ENCODE data around the gene CIAO2A. TPM values are rescaled to one million over a fixed set of nuclear protein-coding genes. Genes with fewer than 3 reads are reported as not detected.
"Not testable (repeated sequence)": the region's sequence is repeated elsewhere in the genome, so short reads cannot be mapped to it uniquely, and the experiment has no call there.

The CIAO2A gene
- polyA plus RNA-seq, 1 donor from 2014 or later = 218 TPM

DNA sequence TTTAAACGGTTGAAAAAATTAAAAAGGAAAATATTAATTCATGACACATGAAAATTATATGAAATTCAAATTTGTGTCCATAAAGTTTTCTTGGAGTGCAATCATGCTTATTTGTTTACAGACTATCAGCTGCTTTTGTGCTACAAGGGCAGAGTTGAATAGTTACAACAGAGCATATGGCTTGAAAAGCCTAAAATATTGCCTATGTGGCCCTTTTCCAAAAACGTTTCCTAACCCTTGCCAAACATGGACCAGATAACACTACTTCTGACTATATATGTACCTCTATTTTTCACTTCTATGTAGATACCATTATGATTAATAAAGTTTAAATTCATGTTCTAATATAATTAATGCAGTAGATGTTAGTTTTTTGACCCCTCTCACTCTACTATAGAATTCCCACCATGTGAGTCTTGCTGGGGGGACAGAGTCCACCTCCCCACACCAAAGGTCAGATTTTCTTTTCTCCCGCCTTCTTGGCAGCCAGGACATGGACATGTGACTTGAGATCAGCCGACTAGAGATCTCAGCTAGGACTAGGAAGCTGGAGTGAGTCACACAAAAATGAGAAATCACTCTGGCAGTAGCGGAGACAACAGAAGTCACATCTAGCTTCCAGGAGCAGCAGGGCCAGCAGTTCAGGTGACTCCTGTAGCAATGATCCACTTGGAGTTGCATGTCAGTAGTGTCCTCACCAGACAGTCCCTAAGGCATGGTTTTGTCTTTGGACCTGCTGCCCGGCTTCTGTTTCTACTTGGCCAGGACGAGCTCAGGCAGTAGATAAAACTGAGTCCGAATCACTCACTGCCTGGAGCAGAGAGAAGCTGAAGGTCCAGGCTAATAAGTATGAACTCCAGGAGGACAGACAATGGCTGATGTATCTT, 22.4 kb downstream of the CIAO2A start:
- H3K27ac Mint-ChIP-seq = peak overlapping the region in 2 of 3 donors; percentile 59 to 88
- H3K9me3 Mint-ChIP-seq = no peaks in the 10 kb centered on the region
- H3K4me3 Mint-ChIP-seq = no peak overlapping the region
- H3K36me3 Mint-ChIP-seq = peaks cover 6% of the 10 kb centered on the region
- no peaks in the 10 kb centered on the region for H3K27me3 Mint-ChIP-seq
- peaks cover 17 to 29% (median 24%) of the 10 kb centered on the region in 3 donors for H3K4me1 Mint-ChIP-seq

DNA sequence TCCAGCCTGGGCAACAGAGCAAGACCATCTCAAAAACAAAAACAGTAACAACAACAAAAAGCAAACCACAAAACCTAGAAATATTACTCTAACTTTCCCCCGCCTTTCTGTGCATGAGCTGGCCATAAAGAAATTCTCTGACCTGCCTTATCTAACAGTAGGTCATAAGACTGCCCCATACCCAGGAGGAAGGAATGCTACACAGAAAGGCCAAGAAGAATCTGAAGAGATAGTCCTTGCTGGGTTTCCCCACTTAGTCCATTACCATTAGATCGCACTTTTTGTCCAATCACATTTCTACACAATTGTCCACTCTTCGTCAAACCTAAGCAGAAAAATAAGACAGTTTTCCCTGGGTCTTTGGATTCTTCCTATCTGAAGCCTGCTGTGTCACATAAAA, 23.5 kb downstream of the CIAO2A start:
- no peaks in the 10 kb centered on the region for H3K9me3 Mint-ChIP-seq
- H3K27ac Mint-ChIP-seq = peak overlapping the region in 2 of 3 donors; percentile 47 to 87
- peak overlapping the region in 1 of 4 donors; percentile 81 for H3K4me3 Mint-ChIP-seq
- peaks cover 17 to 25% (median 21%) of the 10 kb centered on the region in 3 donors for H3K4me1 Mint-ChIP-seq
- H3K36me3 Mint-ChIP-seq = peaks cover 6% of the 10 kb centered on the region
- H3K27me3 Mint-ChIP-seq = no peaks in the 10 kb centered on the region

DNA sequence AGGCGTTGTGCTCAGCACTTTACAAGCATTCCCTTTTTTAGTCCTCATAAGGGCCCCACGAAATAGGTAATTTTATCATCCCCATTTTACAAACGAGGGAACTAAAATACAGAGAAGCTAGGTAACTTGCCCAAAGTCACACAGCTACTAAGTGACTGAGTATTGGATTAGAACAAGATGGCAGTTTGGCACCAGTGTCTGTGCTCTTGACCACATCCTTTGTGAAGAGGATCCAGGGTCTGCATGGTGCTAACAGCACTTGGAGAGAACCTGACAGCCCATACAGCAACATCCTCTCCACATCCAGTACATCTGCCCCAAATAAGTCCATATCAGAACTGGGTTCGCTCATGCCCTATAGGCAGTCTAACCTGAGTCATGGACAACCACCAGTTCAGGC, 25.5 kb downstream of the CIAO2A start:
- Mint-ChIP-seq H3K4me1 (peaks cover 17 to 20% (median 18%) of the 10 kb centered on the region in 3 donors), H3K9me3 (no peaks in the 10 kb centered on the region), H3K27me3 (no peaks in the 10 kb centered on the region), H3K27ac (no peak overlapping the region), H3K4me3 (no peak overlapping the region), H3K36me3 (peaks cover 6% of the 10 kb centered on the region)

DNA sequence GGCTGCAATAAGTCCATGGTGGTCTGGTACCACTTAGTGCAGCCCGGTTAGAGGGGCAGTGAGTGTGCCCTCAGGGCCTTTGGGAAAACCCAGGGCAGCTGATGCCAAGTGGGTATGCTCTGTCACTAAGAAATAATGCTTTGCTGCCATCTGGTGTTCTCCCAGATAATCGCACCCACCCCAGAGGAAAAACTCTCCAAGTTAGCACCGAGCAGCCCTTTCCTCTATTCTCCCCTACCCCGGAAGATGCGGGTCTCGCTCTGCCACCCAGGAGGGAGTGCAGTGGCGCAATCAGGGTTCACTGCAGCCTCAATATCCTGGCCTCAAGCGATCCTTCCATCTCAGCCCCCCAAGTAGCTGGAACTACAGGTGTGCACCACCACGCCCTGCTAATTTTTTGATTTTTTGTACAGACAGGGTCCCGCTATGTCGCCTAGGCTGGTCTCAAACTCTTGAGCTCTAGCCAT, 26.0 kb downstream of the CIAO2A start:
- Mint-ChIP-seq H3K4me3 (peak overlapping the region in 1 of 4 donors; percentile 77), H3K9me3 (no peaks in the 10 kb centered on the region), H3K4me1 (peaks cover 17 to 18% (median 17%) of the 10 kb centered on the region in 3 donors), H3K27me3 (no peaks in the 10 kb centered on the region), H3K27ac (peak overlapping the region in 1 of 3 donors; percentile 16), H3K36me3 (peaks cover 6% of the 10 kb centered on the region)

DNA sequence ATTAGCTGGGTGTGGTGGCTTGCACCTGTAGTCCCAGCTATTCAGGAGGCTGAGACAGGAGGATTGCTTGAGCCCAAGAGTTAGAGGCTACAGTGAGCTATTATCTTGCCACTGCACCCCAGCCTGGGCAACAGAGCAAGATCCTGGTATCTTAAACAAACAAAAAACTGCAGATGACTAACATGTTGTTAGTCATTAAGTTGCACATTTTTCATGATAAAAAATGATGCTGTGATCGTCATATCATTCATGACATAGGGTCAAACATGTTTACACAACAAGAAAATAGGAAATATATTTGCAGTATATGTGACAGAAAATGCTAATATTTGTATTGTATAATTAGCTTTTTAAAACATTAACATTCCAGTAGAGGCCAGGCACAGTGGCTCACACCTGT, 27.2 kb downstream of the CIAO2A start:
- Mint-ChIP-seq H3K4me3 (no peak overlapping the region), H3K36me3 (peaks cover 1% of the 10 kb centered on the region), H3K4me1 (peaks cover 17 to 18% (median 17%) of the 10 kb centered on the region in 3 donors), H3K9me3 (no peaks in the 10 kb centered on the region), H3K27me3 (no peaks in the 10 kb centered on the region), H3K27ac (no peak overlapping the region)

DNA sequence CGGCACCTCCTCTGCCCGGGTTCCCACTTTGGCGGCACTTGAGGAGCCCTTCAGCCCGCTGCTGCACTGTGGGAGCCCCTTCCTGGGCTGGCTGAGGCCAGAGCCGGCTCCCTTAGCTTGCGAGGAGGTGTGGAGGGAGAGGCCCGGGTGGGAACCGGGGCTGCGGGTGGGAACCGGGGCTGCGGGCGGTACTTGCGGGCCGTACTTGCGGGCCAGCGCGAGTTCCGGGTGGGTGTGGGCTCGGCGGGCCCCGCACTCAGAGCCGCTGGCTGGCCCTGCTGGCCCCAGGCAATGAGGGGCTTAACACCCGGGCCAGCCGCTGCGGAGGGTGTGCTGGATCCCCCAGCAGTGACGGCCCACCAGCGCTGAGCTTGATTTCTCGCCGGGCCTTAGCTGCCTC, 32.9 kb downstream of the CIAO2A start:
- Mint-ChIP-seq H3K27me3 (no peaks in the 10 kb centered on the region), H3K4me1 (no peaks in the 10 kb centered on the region), H3K36me3 (peaks cover 1% of the 10 kb centered on the region), H3K4me3 (no peak overlapping the region), H3K9me3 (no peaks in the 10 kb centered on the region), H3K27ac (no peak overlapping the region)

DNA sequence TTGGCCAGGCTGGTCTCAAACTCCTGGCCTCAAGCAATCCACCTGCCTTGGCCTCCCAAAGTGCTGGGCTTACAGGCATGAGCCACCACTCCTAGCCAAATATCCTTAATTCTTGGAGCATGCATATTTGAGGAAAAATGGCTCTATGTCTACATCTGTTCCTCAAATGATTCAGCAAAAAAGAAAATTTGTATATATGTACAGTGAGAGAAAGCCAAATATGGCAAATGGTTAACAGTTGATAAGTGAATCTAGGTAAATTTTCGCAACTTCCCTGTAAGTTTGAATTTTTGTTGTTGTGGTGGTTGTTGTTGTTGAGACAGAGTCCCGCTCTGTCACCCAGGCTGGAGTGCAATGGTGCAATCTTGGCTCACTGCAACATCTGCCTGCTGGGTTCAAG, 34.5 kb downstream of the CIAO2A start:
- not testable (repeated sequence) for H3K36me3 Mint-ChIP-seq, H3K9me3 Mint-ChIP-seq, H3K27me3 Mint-ChIP-seq, H3K4me3 Mint-ChIP-seq, H3K4me1 Mint-ChIP-seq, H3K27ac Mint-ChIP-seq

DNA sequence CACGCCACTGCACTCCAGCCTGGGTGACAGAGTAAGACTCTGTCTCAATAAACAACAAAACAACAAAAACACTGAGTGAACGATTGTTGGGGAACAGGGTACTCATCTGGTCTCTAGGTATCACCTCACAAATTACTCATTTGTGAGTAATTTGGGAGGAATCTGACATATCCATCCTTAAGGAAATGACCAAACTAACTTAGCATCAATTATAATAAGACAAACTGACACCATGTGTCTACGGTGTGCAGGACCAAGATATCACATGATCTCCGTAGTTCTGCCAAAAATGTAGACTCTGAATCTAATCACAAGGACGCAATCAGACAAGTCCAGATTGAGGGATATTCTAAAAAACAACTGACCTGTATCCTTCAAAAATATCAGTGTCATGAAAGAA, 35.4 kb downstream of the CIAO2A start:
- no peaks in the 10 kb centered on the region for H3K9me3 Mint-ChIP-seq

DNA sequence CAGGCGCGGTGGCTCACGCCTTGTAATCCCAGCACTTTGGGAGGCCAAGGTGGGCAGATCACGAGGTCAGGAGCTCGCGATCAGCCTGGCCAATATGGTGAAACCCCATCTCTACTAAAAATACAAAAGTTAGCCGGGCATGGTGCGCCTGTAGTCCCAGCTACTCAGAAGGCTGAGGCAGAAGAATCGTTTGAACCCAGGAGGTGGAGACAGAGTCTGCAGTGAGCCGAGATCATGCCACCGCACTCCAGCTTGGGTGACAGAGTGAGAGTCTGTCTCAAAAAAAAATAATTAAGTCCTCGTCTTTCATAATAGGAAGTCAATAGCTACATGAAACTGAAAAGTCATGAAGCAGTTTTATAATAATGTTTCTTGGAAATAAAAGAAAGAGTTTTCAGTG, 40.0 kb downstream of the CIAO2A start:
- not testable (repeated sequence) for H3K4me3 Mint-ChIP-seq, H3K36me3 Mint-ChIP-seq, H3K4me1 Mint-ChIP-seq, H3K9me3 Mint-ChIP-seq, H3K27me3 Mint-ChIP-seq, H3K27ac Mint-ChIP-seq

More for the DNA sequence above, 35.4 kb downstream of the CIAO2A start:
- no peak overlapping the region for H3K4me3 Mint-ChIP-seq
- H3K36me3 Mint-ChIP-seq = peaks cover 1% of the 10 kb centered on the region
- H3K4me1 Mint-ChIP-seq = no peaks in the 10 kb centered on the region
- H3K27me3 Mint-ChIP-seq = no peaks in the 10 kb centered on the region
- peak overlapping the region in 1 of 3 donors; percentile 6 for H3K27ac Mint-ChIP-seq

DNA sequence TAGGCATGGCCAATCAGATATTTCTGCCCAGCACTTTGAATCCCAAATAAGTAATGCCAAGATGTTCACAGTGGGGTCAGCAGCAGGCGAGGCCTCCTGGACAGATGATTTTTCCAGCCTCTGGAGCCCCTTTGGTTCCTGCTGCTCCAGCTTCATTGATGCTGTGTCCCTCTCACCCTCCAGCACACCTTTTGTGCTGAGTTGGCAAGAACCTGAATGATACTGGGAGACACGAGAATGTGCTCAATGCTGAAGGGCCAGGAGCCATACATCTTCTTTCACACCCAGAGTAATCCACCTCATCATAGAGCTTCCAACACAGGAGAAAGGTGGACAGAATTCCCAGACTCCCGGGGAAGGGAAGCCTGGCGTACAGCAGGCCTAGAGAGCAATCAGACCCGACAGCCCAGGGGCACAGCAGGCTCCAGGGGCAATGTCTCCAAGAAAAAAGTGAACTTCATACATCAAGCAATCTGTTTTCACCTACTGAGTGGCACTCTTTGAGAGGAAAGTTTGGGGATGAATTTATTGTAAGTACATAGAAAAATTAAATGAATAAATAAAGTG, 40.6 kb downstream of the CIAO2A start:
- Mint-ChIP-seq H3K27ac (no peak overlapping the region), H3K4me1 (peaks cover 8 to 16% (median 9%) of the 10 kb centered on the region in 3 donors), H3K9me3 (no peaks in the 10 kb centered on the region), H3K36me3 (peaks cover 2% of the 10 kb centered on the region), H3K27me3 (peaks cover 2% of the 10 kb centered on the region), H3K4me3 (no peak overlapping the region)

DNA sequence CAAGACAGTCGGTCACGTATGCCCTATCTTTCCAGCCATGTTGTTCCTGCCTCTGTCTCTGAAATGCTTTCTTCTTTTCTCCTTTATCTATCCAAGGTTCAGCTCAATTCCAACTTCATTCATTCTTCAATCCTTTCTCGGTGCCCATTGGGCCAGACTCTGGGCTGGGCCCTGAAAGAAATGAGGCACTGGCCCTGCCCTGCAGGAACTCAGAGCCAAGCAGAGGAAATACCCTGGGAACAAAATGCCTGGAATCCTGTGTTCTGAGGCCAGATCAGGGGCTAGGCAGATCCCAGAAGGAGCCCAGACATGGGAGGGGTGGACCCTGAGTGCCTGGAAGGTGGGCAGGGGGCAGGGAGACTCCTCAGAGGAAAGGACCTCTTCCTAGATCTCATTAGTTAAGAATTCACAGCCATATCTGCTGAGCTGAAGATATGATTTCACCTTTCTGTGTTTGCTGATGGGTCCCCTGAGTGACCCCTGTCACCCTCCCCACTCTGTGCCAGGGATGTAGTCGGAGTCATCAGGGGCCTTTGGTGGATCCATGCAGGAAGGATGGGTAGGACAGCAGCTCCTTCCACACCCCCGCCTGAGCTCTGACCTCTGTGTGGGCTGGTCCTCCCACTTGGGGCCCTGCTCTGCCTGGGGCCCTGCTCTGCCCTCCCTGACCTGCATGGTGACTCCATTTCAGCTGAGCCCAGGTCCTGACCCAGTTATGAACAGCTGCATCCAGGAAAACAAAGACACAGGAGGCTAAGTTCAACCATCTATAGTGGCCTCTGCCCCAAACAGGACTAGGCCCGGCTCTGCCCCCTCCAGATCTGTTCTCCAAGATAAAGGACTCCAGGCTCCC, 42.0 kb downstream of the CIAO2A start:
- Mint-ChIP-seq H3K4me1 (peaks cover 13 to 24% (median 14%) of the 10 kb centered on the region in 3 donors), H3K27ac (no peak overlapping the region), H3K27me3 (peaks cover 2% of the 10 kb centered on the region), H3K9me3 (no peaks in the 10 kb centered on the region), H3K4me3 (no peak overlapping the region), H3K36me3 (peaks cover 2% of the 10 kb centered on the region)

DNA sequence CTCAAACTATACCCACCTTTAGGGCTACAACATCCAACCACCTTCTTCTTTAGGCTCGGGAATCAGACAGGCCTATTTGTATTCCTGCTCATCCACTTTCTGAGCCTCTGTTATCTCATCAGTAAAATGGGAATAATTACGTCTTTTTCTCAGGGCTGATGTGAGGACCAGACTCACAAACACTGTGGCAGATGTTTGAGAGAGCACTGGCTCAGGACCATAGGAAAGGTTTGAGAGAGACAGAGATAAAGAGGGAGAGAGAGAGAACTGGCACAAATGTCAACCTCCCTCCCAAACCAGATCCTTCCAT, 42.6 kb downstream of the CIAO2A start:
- H3K27me3 Mint-ChIP-seq = peaks cover 2% of the 10 kb centered on the region
- peaks cover 13 to 26% (median 15%) of the 10 kb centered on the region in 3 donors for H3K4me1 Mint-ChIP-seq
- peaks cover 2% of the 10 kb centered on the region for H3K36me3 Mint-ChIP-seq
- H3K4me3 Mint-ChIP-seq = no peak overlapping the region
- no peak overlapping the region for H3K27ac Mint-ChIP-seq
- no peaks in the 10 kb centered on the region for H3K9me3 Mint-ChIP-seq

DNA sequence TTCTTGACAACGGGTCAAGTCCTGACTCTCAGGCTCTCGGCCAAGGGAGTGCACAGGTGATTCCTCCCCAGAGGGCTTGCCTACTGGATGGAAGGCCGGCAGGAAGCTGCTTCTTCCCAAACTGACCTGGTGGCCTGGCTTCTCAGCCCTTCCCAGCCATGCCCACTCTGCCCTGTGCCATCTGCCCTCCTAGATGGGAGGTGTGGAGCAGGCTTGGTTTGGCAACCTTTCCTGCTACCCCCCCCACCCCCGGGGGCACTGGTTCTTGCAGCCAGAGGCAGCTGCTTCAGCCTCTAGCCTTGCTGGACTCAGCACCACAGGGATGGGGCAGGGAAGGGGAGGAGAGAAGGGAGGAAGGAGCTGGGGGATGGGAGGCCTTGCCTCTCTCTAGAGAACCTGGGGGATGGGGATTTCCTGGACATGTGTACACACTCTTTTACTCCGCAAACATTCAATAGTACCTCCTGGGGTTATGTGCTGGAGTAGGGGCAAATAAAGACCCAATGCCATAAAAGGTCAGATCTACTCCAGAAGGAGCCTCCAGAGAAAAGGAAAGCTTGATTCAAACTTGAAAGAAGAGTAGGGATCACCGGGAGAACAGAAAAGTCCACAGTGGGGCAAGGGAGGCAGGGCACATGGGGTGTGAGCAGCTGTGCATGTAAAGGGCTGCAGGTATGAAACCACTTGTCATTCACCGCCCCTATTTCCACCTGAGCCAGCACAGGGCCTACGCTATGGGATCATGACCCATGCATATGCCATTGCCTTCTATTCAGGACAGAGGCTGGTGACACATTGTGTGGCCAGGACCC, 43.2 kb downstream of the CIAO2A start:
- peaks cover 15 to 28% (median 17%) of the 10 kb centered on the region in 3 donors for H3K4me1 Mint-ChIP-seq
- H3K9me3 Mint-ChIP-seq = no peaks in the 10 kb centered on the region
- peaks cover 2% of the 10 kb centered on the region for H3K36me3 Mint-ChIP-seq
- peak overlapping the region in 1 of 4 donors; percentile 68 for H3K4me3 Mint-ChIP-seq
- H3K27ac Mint-ChIP-seq = no peak overlapping the region
- peaks cover 2% of the 10 kb centered on the region for H3K27me3 Mint-ChIP-seq

DNA sequence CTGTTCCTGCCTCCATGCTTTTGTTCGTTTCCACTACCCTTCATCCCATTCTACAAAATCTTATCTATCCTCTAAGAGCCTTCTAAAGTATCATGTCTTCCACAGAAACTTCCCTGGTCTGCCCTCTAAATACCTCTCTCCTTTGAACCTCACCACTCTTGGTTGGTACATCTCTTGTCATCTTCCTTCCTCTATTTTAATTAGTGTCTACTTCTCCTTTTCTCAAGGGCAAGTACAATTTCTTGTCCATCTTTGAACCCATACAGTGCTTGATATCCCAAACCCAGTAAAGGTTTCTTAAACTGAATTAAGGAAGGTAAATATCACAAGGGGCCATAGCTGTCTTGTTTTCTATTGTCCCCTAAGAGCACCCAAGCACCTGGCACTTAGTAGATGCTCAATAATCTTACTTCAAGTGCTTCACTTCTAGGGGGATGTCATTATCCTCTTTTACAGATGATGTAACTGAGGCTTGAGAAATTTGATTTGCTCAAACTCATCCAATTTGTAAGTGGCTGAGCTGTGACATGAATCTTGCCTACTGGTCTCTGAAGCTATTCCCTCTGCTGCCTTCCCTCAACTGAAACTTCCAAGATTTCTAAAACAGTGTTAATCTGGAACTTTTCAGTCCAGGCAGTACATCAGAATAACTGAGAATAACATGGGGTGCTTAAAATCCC, 44.7 kb downstream of the CIAO2A start:
- peaks cover 2% of the 10 kb centered on the region for H3K27me3 Mint-ChIP-seq
- H3K9me3 Mint-ChIP-seq = no peaks in the 10 kb centered on the region
- H3K27ac Mint-ChIP-seq = peak overlapping the region in 1 of 3 donors; percentile 4
- H3K4me1 Mint-ChIP-seq = peaks cover 27 to 42% (median 30%) of the 10 kb centered on the region in 3 donors
- peak overlapping the region; percentile 34 to 90 (median 64) for H3K4me3 Mint-ChIP-seq
- H3K36me3 Mint-ChIP-seq = peaks cover 2% of the 10 kb centered on the region
